SK-N-DZ (cell line): ENCODE results near the gene DHX32.
"Not testable (repeated sequence)": the region's sequence is repeated elsewhere in the genome, so short reads cannot be mapped to it uniquely, and the experiment has no call there.

Experiments used
- DNase-seq: peaks from one replicate; pipeline ENCODE4 v3.0.0-alpha.2; 2015; ENCODE audit warnings: low spot score

The DHX32 gene

GRCh38 chr10:125896088-125896934 lies 15.2 kb upstream of the DHX32 start, which contains the start of gene FANK1:
Gene FANK1, plus strand, starts transcription at chr10:125896564. Its CDS starts 79 bp downstream, at chr10:125896643.
- DNase-seq = peak; percentile 83

- DNase-seq = peak; percentile 45
Measured at GRCh38 chr10:125895130-125896087, 14.3 kb upstream of the DHX32 start.

GRCh38 chr10:125894176-125894575 lies 13.1 kb upstream of the DHX32 start:
- not testable (repeated sequence) for DNase-seq

GRCh38 chr10:125892402-125892801 lies 11.3 kb upstream of the DHX32 start:
- not testable (repeated sequence) for DNase-seq

- not testable (repeated sequence) for DNase-seq
Measured at GRCh38 chr10:125889441-125889840, 8.3 kb upstream of the DHX32 start.

- no peak for DNase-seq
Measured at GRCh38 chr10:125886914-125887512, 5.9 kb upstream of the DHX32 start.

GRCh38 chr10:125883211-125883610 lies 2.1 kb upstream of the DHX32 start:
- no peak for DNase-seq

- DNase-seq = no peak
Measured at GRCh38 chr10:125882596-125882995, 1.5 kb upstream of the DHX32 start.

- no peak for DNase-seq
Measured at GRCh38 chr10:125880719-125881118, 373 bp downstream of the DHX32 start.

GRCh38 chr10:125878957-125879835 lies 1.9 kb downstream of the DHX32 start:
- DNase-seq = no peak

GRCh38 chr10:125871338-125871737 lies 9.8 kb downstream of the DHX32 start:
- DNase-seq = no peak

GRCh38 chr10:125868372-125868975 lies 12.6 kb downstream of the DHX32 start:
- DNase-seq = no peak

GRCh38 chr10:125866421-125867029 lies 14.6 kb downstream of the DHX32 start:
- DNase-seq = no peak

GRCh38 chr10:125865120-125865519 lies 16.0 kb downstream of the DHX32 start:
- no peak for DNase-seq

- DNase-seq = no peak
Measured at GRCh38 chr10:125859128-125859817, 21.8 kb downstream of the DHX32 start.

- no peak for DNase-seq
Measured at GRCh38 chr10:125857185-125857760, 23.8 kb downstream of the DHX32 start.

GRCh38 chr10:125852487-125852886 lies 28.6 kb downstream of the DHX32 start:
- DNase-seq = no peak

GRCh38 chr10:125850766-125851731 lies 30.0 kb downstream of the DHX32 start:
- no peak for DNase-seq
